HFFc6 (cell line): ENCODE results near the gene SOX11. TPM values are rescaled to one million over a fixed set of nuclear protein-coding genes. Genes with fewer than 3 reads are reported as not detected.
"Not testable (repeated sequence)": the region's sequence is repeated elsewhere in the genome, so short reads cannot be mapped to it uniquely, and the experiment has no call there.

Experiments
- DNase-seq: peaks from one replicate; pipeline ENCODE4 v3.0.0-alpha.2; 2018
- H3K27ac Mint-ChIP-seq: 2 replicates; pipeline ENCODE4 v1.8.0; 2020; ENCODE audit warnings: mild to moderate bottlenecking, mixed read lengths
- H3K27me3 Mint-ChIP-seq: 2 replicates; pipeline ENCODE4 v1.8.0; 2021; ENCODE audit warnings: mild to moderate bottlenecking, moderate library complexity, mixed read lengths; ENCODE audit not compliant: insufficient read depth
- H3K36me3 Mint-ChIP-seq: 2 replicates; pipeline ENCODE4 v1.8.0; 2021; ENCODE audit warnings: low read depth, mixed read lengths
- H3K4me1 Mint-ChIP-seq: 2 replicates; pipeline ENCODE4 v1.8.0; 2020; ENCODE audit warnings: low read depth, mixed read lengths
- H3K4me3 Mint-ChIP-seq: 2 replicates; pipeline ENCODE4 v1.8.0; 2020; ENCODE audit warnings: mild to moderate bottlenecking, moderate library complexity, mixed read lengths
- H3K9me3 Mint-ChIP-seq: 2 replicates; pipeline ENCODE4 v1.8.0; 2020; ENCODE audit warnings: mild to moderate bottlenecking, mixed read lengths
- long read RNA-seq: library from polyadenylated mRNA; unstranded; transcript quantifications from one replicate; pipeline ENCODE4 v2.0.0, GENCODE V29; 2019
- total RNA-seq, 6 experiments: library from RNA; stranded (reverse); fragmentation: NEBNext Ultra II Directional; extraction: Animal tissue kit (Norgen Biotek cat#: 25700); gene quantifications; 2 replicates in 1 of 6; 3 replicates in 5 of 6; pipeline ENCODE4 v1.2.3, GENCODE V29; 2021
- TF ChIP-seq, protein P1 (sequence below): fragments of 200-600 bp; sonication (generic); IDR thresholded peaks from 2 replicates; pipeline ENCODE4 v1.5.0; 2021; ENCODE audit warnings: antibody characterized with exemption, mild to moderate bottlenecking

SOX11 gene
- total RNA-seq, result not detected
- long read RNA-seq, result 0 reads

DNA sequence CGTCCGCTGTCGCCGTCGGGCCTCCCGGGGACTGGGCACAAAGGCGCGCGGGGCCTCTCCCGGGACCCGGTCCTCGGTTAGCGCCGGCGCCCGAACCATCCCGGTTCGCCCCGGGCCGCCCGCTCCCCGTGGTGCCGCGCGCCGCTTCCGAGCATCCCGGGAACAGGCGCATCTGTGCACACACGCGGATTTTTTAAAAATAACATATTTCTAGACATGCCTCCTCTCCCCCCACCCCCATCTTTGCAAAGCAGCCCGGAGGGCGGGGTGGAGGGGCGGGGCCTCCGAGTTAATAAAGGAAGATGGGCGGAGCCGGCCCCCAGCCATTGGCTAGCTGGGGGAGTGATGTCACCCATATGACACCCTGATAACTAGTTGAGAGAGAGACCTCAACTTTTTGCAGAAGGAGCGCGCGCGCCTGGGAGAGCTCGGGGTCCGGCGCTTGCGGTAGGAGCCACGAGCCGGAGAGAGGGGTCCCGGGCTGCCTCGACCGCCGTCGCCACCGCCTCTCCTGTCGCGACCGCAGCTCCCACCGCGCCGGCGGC, at the start of gene SOX11:
Gene SOX11, plus strand, starts transcription at position 400 of the 545 bp plus-strand sequence. CDS start 338 bp downstream, outside the sequence.
- H3K9me3 Mint-ChIP-seq, result peaks cover 26% of the 10 kb centered on the region
- H3K4me1 Mint-ChIP-seq, result no peaks in the 10 kb centered on the region
- no peak for DNase-seq
- TF ChIP-seq, protein P1, sequence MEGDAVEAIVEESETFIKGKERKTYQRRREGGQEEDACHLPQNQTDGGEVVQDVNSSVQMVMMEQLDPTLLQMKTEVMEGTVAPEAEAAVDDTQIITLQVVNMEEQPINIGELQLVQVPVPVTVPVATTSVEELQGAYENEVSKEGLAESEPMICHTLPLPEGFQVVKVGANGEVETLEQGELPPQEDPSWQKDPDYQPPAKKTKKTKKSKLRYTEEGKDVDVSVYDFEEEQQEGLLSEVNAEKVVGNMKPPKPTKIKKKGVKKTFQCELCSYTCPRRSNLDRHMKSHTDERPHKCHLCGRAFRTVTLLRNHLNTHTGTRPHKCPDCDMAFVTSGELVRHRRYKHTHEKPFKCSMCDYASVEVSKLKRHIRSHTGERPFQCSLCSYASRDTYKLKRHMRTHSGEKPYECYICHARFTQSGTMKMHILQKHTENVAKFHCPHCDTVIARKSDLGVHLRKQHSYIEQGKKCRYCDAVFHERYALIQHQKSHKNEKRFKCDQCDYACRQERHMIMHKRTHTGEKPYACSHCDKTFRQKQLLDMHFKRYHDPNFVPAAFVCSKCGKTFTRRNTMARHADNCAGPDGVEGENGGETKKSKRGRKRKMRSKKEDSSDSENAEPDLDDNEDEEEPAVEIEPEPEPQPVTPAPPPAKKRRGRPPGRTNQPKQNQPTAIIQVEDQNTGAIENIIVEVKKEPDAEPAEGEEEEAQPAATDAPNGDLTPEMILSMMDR, result no peak
- H3K36me3 Mint-ChIP-seq, result peaks cover 5% of the 10 kb centered on the region; the same call in 1 of the 2 replicates
- H3K27me3 Mint-ChIP-seq, result peaks cover 4% of the 10 kb centered on the region
- H3K4me3 Mint-ChIP-seq, result no peak within 1 kb of the TSS
- no peak within 1 kb of the TSS for H3K27ac Mint-ChIP-seq

DNA sequence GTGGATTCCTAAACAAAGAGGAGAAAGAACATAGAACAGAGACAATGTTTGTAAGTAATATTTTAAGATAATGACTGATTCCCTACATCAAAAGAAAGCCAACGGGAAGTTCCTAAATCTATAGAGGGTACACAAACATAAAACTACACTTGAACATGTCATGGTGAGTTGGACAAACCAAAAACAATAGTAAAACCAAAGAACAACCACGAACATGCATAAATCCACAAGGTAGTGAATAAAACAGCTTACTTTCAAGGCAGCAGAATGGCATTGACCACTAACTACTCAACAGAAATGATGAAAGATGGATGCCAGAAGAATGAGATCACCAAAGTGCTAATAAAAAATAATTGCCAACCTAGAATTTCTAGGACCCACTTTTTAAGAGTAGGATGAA, 39.5 kb upstream of the SOX11 start:
- not testable (repeated sequence) for H3K36me3 Mint-ChIP-seq, H3K27me3 Mint-ChIP-seq, H3K4me1 Mint-ChIP-seq, H3K27ac Mint-ChIP-seq, H3K4me3 Mint-ChIP-seq, DNase-seq
- peaks cover 38% of the 10 kb centered on the region for H3K9me3 Mint-ChIP-seq

DNA sequence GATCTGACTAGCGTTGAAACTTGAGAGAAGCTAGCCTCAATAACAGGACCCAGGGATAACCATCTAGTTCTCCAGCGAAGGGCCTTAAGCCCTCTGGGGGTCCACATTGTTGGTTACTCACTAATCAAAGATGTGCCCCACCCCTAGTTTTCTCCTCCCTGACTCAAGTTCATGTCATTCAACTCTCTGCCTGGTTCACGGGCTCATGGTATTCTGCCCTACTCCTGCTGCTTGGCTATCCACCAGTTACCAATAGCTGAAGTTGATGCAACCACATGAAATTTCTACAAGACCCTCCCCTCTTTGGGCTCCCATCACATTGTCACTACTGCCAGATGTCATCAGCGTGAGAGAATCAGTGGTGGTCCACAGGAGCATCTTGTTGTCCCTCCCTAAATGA, 38.4 kb upstream of the SOX11 start:
- H3K27me3 Mint-ChIP-seq, H3K4me1 Mint-ChIP-seq, DNase-seq: not testable (repeated sequence)

DNA sequence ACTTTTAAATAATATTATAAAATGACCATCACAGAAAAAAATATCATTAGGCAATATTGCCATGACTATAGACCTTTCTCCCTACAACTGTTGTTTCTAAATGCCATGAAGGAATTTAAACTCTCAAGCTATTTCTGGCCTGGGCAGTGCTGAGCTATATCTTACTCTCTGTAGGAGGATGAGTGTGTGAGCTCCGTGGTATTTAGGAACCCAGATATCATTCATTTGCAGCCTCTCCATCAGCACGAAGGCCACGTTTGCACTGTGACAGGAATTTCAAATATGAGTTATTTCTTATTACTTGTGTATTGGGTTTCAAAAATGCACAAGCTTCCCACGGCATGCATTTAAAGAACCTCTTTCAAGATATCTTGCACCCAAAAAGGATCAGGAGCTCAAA, 35.0 kb upstream of the SOX11 start:
- H3K27me3 Mint-ChIP-seq, result no peaks in the 10 kb centered on the region
- no peaks in the 10 kb centered on the region for H3K36me3 Mint-ChIP-seq
- no peaks in the 10 kb centered on the region for H3K4me1 Mint-ChIP-seq
- no peak for DNase-seq
- no peak overlapping the region for H3K4me3 Mint-ChIP-seq
- H3K9me3 Mint-ChIP-seq, result peaks cover 59% of the 10 kb centered on the region
- no peak overlapping the region for H3K27ac Mint-ChIP-seq
- TF ChIP-seq, protein P1, result no peak

More for the DNA sequence above, 38.4 kb upstream of the SOX11 start:
- not testable (repeated sequence) for H3K27ac Mint-ChIP-seq, H3K36me3 Mint-ChIP-seq, H3K4me3 Mint-ChIP-seq
- peaks cover 48% of the 10 kb centered on the region for H3K9me3 Mint-ChIP-seq

DNA sequence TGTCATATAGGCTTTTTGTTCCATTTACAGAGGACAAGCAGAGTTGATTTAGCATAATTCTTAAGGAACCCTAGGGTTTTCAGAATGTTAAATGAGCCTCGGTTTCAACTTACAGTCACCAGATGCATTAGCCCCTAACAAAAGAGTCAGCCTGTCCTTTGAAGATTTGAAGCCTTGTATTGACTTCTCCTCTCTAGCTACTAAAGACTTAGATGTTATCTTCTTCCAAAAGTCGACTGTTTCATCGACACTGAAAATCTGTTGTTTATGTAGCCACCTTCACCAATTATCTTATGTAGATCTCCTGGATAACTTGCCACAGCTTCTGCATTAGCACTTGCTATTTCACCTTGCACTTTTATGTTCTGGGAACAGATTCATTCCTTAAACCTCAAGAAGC, 31.6 kb upstream of the SOX11 start:
- DNase-seq, result no peak
- no peaks in the 10 kb centered on the region for H3K27me3 Mint-ChIP-seq
- peaks cover 52% of the 10 kb centered on the region for H3K9me3 Mint-ChIP-seq
- H3K4me3 Mint-ChIP-seq, result no peak overlapping the region
- H3K4me1 Mint-ChIP-seq, result no peaks in the 10 kb centered on the region
- no peak overlapping the region for H3K27ac Mint-ChIP-seq
- no peaks in the 10 kb centered on the region for H3K36me3 Mint-ChIP-seq
- TF ChIP-seq, protein P1, result no peak

DNA sequence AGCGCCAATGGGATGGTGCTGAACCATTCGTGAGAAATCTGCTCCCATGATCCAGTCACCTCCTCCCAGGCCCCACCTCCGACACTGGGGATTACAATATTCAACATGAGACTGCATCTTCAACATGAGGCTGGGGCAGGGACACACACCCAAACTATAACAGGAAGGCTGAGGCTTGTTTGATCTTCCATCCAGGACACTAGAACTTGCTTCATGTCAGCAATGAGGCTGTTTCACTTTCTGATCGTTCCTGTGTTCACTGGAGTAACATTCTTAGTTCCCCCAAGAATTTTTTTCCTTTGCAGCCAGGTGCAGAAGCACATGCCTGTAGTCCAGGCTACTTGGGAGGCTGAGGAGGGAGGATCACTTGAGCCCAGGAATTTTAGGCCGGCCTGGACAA, 30.8 kb upstream of the SOX11 start:
- TF ChIP-seq, protein P1, result no peak
- no peaks in the 10 kb centered on the region for H3K4me1 Mint-ChIP-seq
- peaks cover 60% of the 10 kb centered on the region for H3K9me3 Mint-ChIP-seq
- no peak overlapping the region for H3K4me3 Mint-ChIP-seq
- H3K36me3 Mint-ChIP-seq, result no peaks in the 10 kb centered on the region
- H3K27me3 Mint-ChIP-seq, result no peaks in the 10 kb centered on the region
- H3K27ac Mint-ChIP-seq, result no peak overlapping the region
- DNase-seq, result no peak
